Germinal center (tissue), 1 donor: ENCODE results near the gene SH3PXD2A.

ENCODE experiments used
- DNase-seq: peaks from one replicate; pipeline ENCODE4 v3.0.0; 2012; ENCODE audit warnings: mixed read lengths, low spot score

The SH3PXD2A gene

GRCh38 chr10:103812004-103812403 lies 43.4 kb downstream of the SH3PXD2A start:
- DNase-seq = no peak

DNA sequence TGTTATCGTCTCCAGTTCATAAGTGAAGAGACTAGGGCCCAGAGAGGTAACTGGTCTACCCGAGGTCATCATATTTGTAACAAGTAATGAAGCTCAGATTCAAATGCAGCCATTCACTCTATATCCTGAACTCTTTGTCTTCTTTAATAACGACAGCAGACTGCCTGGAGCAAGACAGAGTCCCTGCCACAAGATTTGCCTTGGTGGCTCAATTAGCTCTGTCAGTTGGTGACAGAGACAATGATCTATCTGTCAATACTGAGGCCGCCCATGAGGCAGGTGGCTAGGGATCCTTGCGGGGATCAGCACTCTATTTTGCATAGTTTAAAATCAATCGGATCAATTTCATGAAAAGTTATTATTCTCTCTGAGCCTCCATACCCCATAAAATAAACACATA lies 43.9 kb downstream of the SH3PXD2A start:
- no peak for DNase-seq

- no peak for DNase-seq
These were observed 46.6 kb downstream of the SH3PXD2A start for GRCh38 chr10:103808780-103809179.

DNA sequence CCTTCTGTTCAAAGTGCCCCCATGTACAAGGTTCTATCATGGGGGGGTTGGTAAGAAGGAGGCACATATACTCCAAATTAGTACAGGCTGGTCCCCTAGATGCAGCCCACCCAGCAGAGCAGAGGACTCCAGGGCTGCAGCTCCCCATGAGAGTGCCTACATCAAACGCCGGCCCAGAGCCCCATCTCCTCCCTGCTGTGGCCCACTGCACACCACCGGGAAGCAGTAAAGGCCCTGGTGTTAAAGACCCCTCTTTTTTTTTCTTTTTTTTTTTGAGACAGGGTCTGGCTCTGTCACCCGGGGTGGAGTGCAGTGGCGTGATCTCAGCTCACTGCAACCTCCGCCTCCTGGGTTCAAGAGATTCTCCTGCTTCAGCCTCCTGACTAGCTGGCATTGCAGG lies 47.4 kb downstream of the SH3PXD2A start:
- no peak for DNase-seq

DNA sequence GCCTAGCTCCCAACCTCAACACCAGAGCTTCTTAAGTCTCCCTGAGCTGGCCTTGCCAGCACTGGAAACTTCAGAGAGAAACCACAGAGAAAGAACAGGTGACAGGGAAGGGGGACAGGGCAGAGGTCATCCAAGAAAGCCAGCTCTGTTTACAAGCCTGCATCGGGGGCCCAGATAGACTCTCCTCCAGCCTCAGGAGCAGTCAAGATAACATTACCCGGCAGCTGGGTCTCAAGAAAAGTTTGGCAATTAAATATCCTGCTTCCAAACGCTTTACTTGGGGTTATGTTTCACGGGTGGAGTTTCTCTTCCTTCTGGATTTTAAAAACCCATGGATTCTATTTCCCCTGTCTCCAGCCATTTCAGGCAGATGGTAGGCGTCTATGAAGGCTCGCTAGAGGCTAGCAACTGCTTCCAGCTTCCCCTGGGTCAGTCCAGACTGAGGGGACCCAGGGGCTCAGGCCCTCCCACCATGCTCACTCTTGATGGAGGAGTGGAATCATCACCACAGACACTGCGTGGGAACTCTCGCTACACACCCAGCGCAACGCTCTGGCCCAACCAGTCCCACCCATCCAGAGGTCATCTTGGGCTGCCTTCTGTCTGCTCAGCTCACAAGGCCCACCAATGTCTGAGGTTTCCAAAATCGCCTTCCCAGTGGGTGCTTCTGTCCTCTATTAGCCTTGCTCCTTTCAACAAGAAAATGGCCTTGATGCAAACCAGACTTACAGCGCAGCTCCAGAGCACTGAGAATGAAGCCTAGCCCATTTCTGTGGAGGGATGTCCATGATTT lies 48.8 kb downstream of the SH3PXD2A start:
- DNase-seq = no peak

- DNase-seq = no peak
These were observed 49.6 kb downstream of the SH3PXD2A start for GRCh38 chr10:103805781-103806180.

DNA sequence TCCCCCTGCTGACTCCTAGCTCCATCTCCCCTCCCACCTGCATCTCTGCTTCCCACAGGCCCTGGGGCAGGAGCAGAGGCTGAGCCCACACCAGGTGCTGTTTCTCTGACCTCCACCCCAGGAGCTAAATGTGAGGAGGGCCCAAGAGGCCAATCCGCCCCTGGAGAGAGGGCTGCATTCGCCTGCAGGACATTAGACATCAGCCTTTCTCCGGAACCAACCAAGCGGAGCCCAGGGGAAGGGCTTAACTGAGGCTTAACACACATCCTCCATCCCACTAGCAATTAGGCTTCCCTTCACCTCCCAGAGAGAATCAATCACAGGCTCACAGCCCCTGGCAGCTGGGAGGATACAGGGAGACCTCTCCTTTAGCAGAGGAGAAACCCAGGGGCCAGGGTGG lies 50.5 kb downstream of the SH3PXD2A start:
- DNase-seq = no peak

DNA sequence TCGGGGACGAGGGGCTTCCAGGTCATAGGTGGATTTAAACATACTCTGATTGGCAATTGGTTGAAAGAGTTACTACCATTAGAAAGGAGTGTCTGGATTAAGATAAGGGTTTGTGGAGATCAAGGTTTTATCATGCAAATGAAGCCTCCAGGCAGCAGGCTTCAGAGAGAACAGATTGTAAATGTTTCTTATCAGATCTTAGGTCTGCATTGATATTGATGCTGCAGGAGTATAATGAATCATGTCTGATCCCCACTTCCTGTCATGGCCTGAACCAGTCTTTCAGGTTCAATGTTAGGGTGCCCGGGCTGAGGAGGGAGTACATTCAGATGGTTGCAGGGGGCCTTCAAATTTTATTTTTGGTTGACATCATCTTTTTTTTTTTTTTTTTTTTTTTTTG lies 51.4 kb downstream of the SH3PXD2A start:
- DNase-seq = no peak

DNA sequence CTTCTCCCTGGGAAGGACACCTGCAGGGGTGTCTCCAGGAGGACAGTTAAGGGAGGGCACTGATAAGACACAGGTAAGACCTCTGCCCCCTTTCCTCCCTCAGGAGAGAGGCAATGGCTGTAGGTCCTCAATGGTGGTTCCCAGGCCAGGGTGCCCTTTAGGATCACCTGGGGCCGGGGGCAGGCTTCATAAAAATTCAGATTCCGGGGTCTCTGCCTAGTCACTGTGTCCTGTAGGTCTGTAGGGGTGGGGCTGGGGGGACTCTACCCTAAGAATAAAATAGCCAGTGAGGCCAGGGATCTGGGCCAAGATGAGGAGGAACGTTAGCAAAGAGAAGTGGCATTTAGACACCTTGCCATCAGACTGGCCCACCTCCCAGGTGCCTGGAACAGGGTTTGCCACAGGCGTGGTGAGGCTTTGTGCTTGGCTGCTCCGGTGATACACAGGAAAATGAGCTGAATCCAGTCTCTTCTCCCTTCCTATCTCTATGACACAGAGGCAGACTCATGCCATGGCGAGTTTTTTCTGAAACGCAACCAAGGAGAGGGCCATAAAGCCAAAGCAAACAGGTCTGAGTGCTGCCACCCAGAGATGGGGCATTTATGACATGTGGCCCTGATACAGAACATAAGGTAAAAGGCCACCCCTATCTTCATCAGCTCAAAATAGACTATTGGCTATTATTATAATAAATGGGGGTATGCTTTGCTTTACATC lies 52.6 kb downstream of the SH3PXD2A start:
- no peak for DNase-seq

- no peak for DNase-seq
These were observed 53.3 kb downstream of the SH3PXD2A start for GRCh38 chr10:103802081-103802480.

- DNase-seq = no peak
These were observed 54.4 kb downstream of the SH3PXD2A start for GRCh38 chr10:103800789-103801540.

DNA sequence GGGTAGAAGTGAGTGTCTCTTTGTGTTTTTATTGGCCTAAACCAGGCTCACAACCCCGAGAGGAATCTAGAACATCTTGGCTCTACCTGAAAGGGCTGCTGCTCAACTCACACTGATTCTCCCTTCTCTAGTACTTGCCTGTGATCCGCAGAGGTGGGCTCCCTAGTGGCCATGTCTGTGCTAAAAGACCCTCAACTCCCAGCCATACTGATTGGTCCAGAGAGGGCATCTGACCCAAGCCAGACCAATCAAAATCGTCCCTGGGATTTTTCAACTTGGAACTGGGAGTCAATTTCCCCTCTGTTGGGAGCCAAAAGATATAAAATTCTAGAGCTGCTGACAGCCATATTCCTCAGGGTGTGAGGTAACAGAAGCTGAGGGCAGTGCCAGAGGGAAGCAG lies 55.3 kb downstream of the SH3PXD2A start:
- DNase-seq = no peak

- DNase-seq = no peak
These were observed 56.0 kb downstream of the SH3PXD2A start for GRCh38 chr10:103799341-103799740.

DNA sequence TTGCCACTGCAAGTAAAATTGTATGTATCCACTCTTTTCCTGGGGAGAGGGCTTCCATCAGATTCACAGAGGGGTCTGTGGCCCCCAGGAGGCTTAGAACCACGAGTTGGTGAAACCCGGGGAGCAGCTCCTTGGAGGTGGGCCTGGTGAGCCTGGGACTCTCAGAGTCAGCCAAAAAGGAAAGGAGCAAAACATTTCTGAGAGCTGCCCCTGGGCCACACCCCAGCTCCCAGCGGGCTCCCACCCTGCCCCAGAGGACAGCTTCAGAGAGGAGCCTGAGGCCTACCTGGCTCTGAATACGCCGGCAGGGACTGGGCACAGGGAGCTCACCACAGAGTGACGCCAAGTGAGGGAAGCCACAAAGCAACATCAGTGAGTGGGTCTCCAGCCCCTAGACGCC lies 56.9 kb downstream of the SH3PXD2A start:
- no peak for DNase-seq

DNA sequence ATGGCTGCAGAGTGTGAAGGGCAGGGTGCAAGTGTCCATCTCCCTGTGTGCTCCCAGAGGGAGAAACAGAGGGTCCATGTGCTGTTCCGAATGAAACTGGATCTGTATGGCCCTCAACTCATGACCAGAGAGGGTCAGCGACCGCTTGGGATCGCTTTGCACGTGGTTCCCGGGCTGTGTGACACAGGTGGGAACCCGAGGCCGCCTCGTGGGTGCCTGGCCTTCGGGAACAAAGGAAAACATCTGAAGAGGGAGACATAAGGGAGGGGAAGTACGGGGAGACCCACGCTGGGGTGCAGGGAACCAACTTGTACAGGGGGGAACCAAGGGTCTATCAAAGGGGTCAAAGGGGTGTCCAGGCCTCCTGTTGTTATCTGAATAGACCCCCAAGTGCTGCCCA lies 57.5 kb downstream of the SH3PXD2A start:
- DNase-seq = no peak

- DNase-seq = no peak
These were observed 59.6 kb downstream of the SH3PXD2A start for GRCh38 chr10:103795634-103796270.

DNA sequence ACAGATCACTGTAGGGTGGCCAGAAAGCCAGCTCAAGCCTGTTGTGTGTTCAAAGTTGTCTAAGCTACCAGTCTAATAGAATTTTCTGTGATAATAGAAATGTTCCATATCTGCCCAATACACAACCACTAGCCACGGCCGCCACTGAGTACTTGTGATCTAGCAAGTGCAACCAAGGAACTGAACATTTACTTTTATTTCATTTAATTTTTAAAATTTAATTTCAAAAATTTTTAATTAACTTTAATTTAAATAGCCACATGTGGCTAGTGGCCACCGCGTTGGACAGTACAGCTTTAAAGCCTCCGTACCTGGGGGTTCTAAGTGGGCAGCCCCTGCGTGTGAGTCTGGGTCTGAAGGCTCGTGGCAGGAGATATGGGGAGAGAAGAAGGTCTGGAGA lies 60.4 kb downstream of the SH3PXD2A start:
- no peak for DNase-seq

DNA sequence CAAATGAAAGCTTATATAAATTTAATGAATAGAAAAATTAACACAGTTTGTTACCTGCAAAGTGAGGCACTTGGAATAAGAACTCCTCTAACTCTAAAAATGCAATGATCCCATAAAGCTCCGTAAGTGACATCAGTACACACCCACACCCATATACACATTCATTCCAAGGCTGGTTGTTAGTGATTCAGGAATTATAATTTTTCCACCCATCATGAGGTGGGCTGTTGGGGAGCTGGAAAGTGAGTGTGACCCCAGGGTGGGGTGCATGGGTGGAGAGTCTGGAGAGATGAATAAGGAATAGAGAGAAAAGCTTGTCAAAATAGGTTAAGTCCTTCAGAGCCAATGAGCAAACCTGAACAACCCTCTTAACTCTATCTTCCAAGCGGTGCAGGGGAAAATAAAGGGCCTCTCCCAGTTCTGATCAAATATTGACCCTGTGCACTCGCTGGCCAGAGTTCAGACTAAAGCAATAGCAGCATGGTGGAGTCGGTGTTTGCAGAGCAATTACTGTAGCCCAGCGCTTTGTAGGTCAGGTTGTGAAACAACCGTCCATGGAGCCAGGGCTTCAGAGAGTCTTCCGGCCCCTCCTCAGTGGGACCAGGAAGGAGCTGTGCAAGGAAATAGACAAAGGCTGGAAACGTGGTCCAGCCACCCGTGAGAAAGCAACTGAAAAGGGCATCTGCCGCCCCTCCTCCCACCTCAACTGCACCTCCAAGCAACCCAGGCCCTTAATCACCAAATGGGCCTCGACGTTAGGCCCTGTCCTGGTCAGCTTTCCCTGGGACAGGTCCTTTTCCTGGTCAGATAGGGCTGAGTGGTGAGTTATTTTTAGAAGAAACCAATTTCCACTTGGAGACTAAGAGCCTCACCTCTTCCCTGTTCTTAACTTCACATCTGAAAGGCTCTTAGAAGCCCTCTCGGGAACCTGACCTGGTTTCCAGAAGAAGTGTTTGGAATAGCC lies 61.2 kb downstream of the SH3PXD2A start:
- no peak for DNase-seq

DNA sequence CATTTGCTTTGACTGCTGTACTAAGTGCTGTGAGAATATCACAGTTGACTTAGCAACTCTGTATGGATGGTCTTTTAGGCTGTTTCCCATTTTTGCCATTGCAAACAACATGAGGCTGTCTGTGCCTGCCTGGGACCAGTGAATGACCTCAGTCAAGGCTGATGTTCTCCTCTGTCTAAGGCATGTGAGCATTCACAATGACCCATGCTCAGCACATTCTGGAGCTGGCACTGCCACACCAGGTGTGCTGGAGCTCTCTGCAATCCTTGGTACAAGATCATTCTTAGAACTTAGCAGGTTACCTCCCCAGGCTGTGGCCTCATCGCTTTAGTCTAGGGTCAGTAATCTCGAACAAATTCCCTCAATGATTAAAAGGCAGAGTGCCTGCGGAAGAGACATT lies 61.9 kb downstream of the SH3PXD2A start:
- DNase-seq = no peak

DNA sequence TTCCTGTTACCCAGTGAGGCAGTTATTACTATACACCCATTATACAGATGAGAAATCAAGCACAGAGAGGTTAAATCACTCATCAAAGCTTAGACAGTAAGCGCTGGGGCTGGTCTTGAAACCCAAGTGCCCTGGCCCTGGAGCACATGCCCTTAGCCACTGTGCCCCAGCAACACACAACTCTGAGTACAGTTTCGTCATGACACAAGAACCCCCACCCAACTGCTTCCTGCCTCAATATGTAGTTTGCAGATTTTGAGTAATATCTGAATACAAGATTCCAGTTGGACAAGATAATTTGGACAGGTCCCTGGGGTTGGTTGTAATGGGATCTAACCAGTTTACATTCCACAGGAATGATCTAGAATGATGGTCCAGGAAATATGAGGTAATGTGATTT lies 62.8 kb downstream of the SH3PXD2A start:
- DNase-seq = no peak

- no peak for DNase-seq
These were observed 63.5 kb downstream of the SH3PXD2A start for GRCh38 chr10:103791858-103792257.
